Activated T-helper 17 cell treated with anti-CD3 and anti-CD28 coated beads, Interleukin-2, amount 50 U/mL, for 72 hours (primary cell): Measurements from ENCODE around the gene SPAG16. TPM values are rescaled to one million over a fixed set of nuclear protein-coding genes. Genes with fewer than 3 reads are reported as not detected.

Source experiments
- ATAC-seq: fragments of 150-1000 bp; cut with Tn5 transposase; replicated peaks from 2 replicates; pipeline ENCODE4 v1.10.0; 2021; ENCODE audit warnings: mild to moderate bottlenecking, moderate library complexity
- H3K27ac Mint-ChIP-seq: one replicate; pipeline ENCODE4 v1.8.0; 2022; ENCODE audit warnings: mixed read lengths
- H3K27me3 Mint-ChIP-seq: one replicate; pipeline ENCODE4 v1.8.0; 2022; ENCODE audit warnings: mixed read lengths
- H3K36me3 Mint-ChIP-seq: one replicate; pipeline ENCODE4 v1.8.0; 2022; ENCODE audit warnings: low read depth, mild to moderate bottlenecking, mixed read lengths
- H3K4me1 Mint-ChIP-seq: one replicate; pipeline ENCODE4 v1.8.0; 2022; ENCODE audit warnings: mixed read lengths
- H3K4me3 Mint-ChIP-seq: one replicate; pipeline ENCODE4 v1.8.0; 2022; ENCODE audit warnings: mild to moderate bottlenecking, mixed read lengths
- H3K9me3 Mint-ChIP-seq: one replicate; pipeline ENCODE4 v1.8.0; 2022; ENCODE audit warnings: mixed read lengths
- total RNA-seq, 2 donors: library from RNA; stranded (reverse); gene quantifications; one replicate each; pipeline ENCODE4 v1.2.3, GENCODE V29; 2022

Gene SPAG16
- total RNA-seq, 2 donors from 2014 or later = 7.2 TPM

GRCh38 chr2:214376618-214377285 lies 1092.5 kb downstream of the SPAG16 start:
- ATAC-seq = no peak
- no peak overlapping the region for H3K4me3 Mint-ChIP-seq
- no peaks in the 10 kb centered on the region for H3K4me1 Mint-ChIP-seq
- no peaks in the 10 kb centered on the region for H3K36me3 Mint-ChIP-seq
- H3K27me3 Mint-ChIP-seq = no peaks in the 10 kb centered on the region
- no peak overlapping the region for H3K27ac Mint-ChIP-seq
- H3K9me3 Mint-ChIP-seq = no peaks in the 10 kb centered on the region

- Mint-ChIP-seq H3K4me1 (no peaks in the 10 kb centered on the region), H3K9me3 (no peaks in the 10 kb centered on the region), H3K27ac (no peak overlapping the region), H3K27me3 (no peaks in the 10 kb centered on the region), H3K36me3 (no peaks in the 10 kb centered on the region), H3K4me3 (no peak overlapping the region)
- no peak for ATAC-seq
These were observed 1093.0 kb downstream of the SPAG16 start for GRCh38 chr2:214377286-214377624.

GRCh38 chr2:214378455-214379103 lies 1094.3 kb downstream of the SPAG16 start:
- no peaks in the 10 kb centered on the region for H3K27me3 Mint-ChIP-seq
- ATAC-seq = no peak
- no peaks in the 10 kb centered on the region for H3K36me3 Mint-ChIP-seq
- H3K4me3 Mint-ChIP-seq = no peak overlapping the region
- no peaks in the 10 kb centered on the region for H3K9me3 Mint-ChIP-seq
- no peak overlapping the region for H3K27ac Mint-ChIP-seq
- H3K4me1 Mint-ChIP-seq = no peaks in the 10 kb centered on the region

- Mint-ChIP-seq H3K9me3 (no peaks in the 10 kb centered on the region), H3K27ac (no peak overlapping the region), H3K27me3 (no peaks in the 10 kb centered on the region), H3K36me3 (no peaks in the 10 kb centered on the region), H3K4me1 (no peaks in the 10 kb centered on the region), H3K4me3 (no peak overlapping the region)
- ATAC-seq = no peak
These were observed 1095.0 kb downstream of the SPAG16 start for GRCh38 chr2:214379227-214379626.

- Mint-ChIP-seq H3K36me3 (no peaks in the 10 kb centered on the region), H3K27me3 (no peaks in the 10 kb centered on the region), H3K27ac (no peak overlapping the region), H3K9me3 (no peaks in the 10 kb centered on the region), H3K4me1 (no peaks in the 10 kb centered on the region), H3K4me3 (no peak overlapping the region)
- ATAC-seq = no peak
These were observed 1096.4 kb downstream of the SPAG16 start for GRCh38 chr2:214380681-214381080.

- no peak for ATAC-seq
- H3K36me3 Mint-ChIP-seq = no peaks in the 10 kb centered on the region
- no peak overlapping the region for H3K27ac Mint-ChIP-seq
- H3K4me3 Mint-ChIP-seq = no peak overlapping the region
- no peaks in the 10 kb centered on the region for H3K9me3 Mint-ChIP-seq
- no peaks in the 10 kb centered on the region for H3K4me1 Mint-ChIP-seq
- H3K27me3 Mint-ChIP-seq = no peaks in the 10 kb centered on the region
These were observed 1098.0 kb downstream of the SPAG16 start for GRCh38 chr2:214382229-214382628.

- H3K4me1 Mint-ChIP-seq = no peaks in the 10 kb centered on the region
- H3K36me3 Mint-ChIP-seq = no peaks in the 10 kb centered on the region
- H3K27me3 Mint-ChIP-seq = no peaks in the 10 kb centered on the region
- no peak overlapping the region for H3K27ac Mint-ChIP-seq
- ATAC-seq = no peak
- H3K4me3 Mint-ChIP-seq = no peak overlapping the region
- no peaks in the 10 kb centered on the region for H3K9me3 Mint-ChIP-seq
These were observed 1102.5 kb downstream of the SPAG16 start for GRCh38 chr2:214386720-214387119.

GRCh38 chr2:214389334-214389733 lies 1105.1 kb downstream of the SPAG16 start:
- Mint-ChIP-seq H3K4me3 (no peak overlapping the region), H3K9me3 (no peaks in the 10 kb centered on the region), H3K27me3 (no peaks in the 10 kb centered on the region), H3K27ac (no peak overlapping the region), H3K4me1 (no peaks in the 10 kb centered on the region), H3K36me3 (no peaks in the 10 kb centered on the region)
- ATAC-seq = no peak

GRCh38 chr2:214393796-214394195 lies 1109.5 kb downstream of the SPAG16 start:
- no peak overlapping the region for H3K4me3 Mint-ChIP-seq
- H3K36me3 Mint-ChIP-seq = no peaks in the 10 kb centered on the region
- H3K4me1 Mint-ChIP-seq = no peaks in the 10 kb centered on the region
- H3K27me3 Mint-ChIP-seq = no peaks in the 10 kb centered on the region
- H3K9me3 Mint-ChIP-seq = no peaks in the 10 kb centered on the region
- H3K27ac Mint-ChIP-seq = no peak overlapping the region
- ATAC-seq = no peak

GRCh38 chr2:214395040-214395439 lies 1110.8 kb downstream of the SPAG16 start:
- Mint-ChIP-seq H3K4me1 (no peaks in the 10 kb centered on the region), H3K27me3 (no peaks in the 10 kb centered on the region), H3K9me3 (no peaks in the 10 kb centered on the region), H3K36me3 (no peaks in the 10 kb centered on the region), H3K27ac (no peak overlapping the region), H3K4me3 (no peak overlapping the region)
- no peak for ATAC-seq

GRCh38 chr2:214401580-214401979 lies 1117.3 kb downstream of the SPAG16 start:
- no peaks in the 10 kb centered on the region for H3K9me3 Mint-ChIP-seq
- no peaks in the 10 kb centered on the region for H3K4me1 Mint-ChIP-seq
- H3K4me3 Mint-ChIP-seq = no peak overlapping the region
- H3K27ac Mint-ChIP-seq = no peak overlapping the region
- ATAC-seq = no peak
- no peaks in the 10 kb centered on the region for H3K27me3 Mint-ChIP-seq
- no peaks in the 10 kb centered on the region for H3K36me3 Mint-ChIP-seq

- Mint-ChIP-seq H3K4me1 (no peaks in the 10 kb centered on the region), H3K27me3 (peaks cover 5% of the 10 kb centered on the region), H3K27ac (no peak overlapping the region), H3K9me3 (no peaks in the 10 kb centered on the region), H3K4me3 (no peak overlapping the region), H3K36me3 (no peaks in the 10 kb centered on the region)
- ATAC-seq = no peak
These were observed 1126.0 kb downstream of the SPAG16 start for GRCh38 chr2:214410128-214410775.

- Mint-ChIP-seq H3K4me3 (no peak within 1 kb of the TSS), H3K36me3 (no peaks in the 10 kb centered on the region), H3K4me1 (no peaks in the 10 kb centered on the region), H3K9me3 (no peaks in the 10 kb centered on the region), H3K27me3 (peaks cover 5% of the 10 kb centered on the region), H3K27ac (no peak within 1 kb of the TSS)
- ATAC-seq = no peak
These were observed 1126.8 kb downstream of the SPAG16 start, which contains the start of gene VWC2L for GRCh38 chr2:214410918-214411554. Gene VWC2L (plus strand): TSS chr2:214411054. CDS start chr2:214414194, 3,140 bp downstream.

GRCh38 chr2:214412679-214413078 lies 1128.4 kb downstream of the SPAG16 start:
- Mint-ChIP-seq H3K4me1 (no peaks in the 10 kb centered on the region), H3K4me3 (no peak overlapping the region), H3K27ac (no peak overlapping the region), H3K27me3 (peaks cover 5% of the 10 kb centered on the region), H3K9me3 (no peaks in the 10 kb centered on the region), H3K36me3 (no peaks in the 10 kb centered on the region)
- no peak for ATAC-seq

- no peaks in the 10 kb centered on the region for H3K9me3 Mint-ChIP-seq
- no peaks in the 10 kb centered on the region for H3K36me3 Mint-ChIP-seq
- ATAC-seq = no peak
- H3K27ac Mint-ChIP-seq = no peak overlapping the region
- no peak overlapping the region for H3K4me3 Mint-ChIP-seq
- H3K4me1 Mint-ChIP-seq = no peaks in the 10 kb centered on the region
- no peaks in the 10 kb centered on the region for H3K27me3 Mint-ChIP-seq
These were observed 1152.2 kb downstream of the SPAG16 start for GRCh38 chr2:214436470-214436869.
